HUES64 (cell line): ENCODE data around the gene AGTPBP1.

Experiments used
- H3K27ac ChIP-seq: 2 replicates; pipeline ENCODE4 v1.7.0; 2013; ENCODE audit warnings: low read depth, low read length, inconsistent platforms
- H3K27me3 ChIP-seq: 2 replicates; pipeline ENCODE4 v1.6.1; 2013; ENCODE audit warnings: mild to moderate bottlenecking, low read length; ENCODE audit not compliant: insufficient read depth
- H3K36me3 ChIP-seq: 2 replicates; pipeline ENCODE4 v1.6.1; 2013; ENCODE audit warnings: mild to moderate bottlenecking, low read length; ENCODE audit not compliant: insufficient read depth
- H3K4me1 ChIP-seq: 2 replicates; pipeline ENCODE4 v1.6.1; 2013; ENCODE audit warnings: mild to moderate bottlenecking, low read length, moderate library complexity; ENCODE audit not compliant: insufficient read depth
- H3K4me3 ChIP-seq: 2 replicates; pipeline ENCODE4 v1.5.1; 2013; ENCODE audit warnings: mild to moderate bottlenecking, low read length, moderate library complexity
- H3K9ac ChIP-seq: 2 replicates; pipeline ENCODE4 v1.6.1; 2013; ENCODE audit warnings: mild to moderate bottlenecking, low read depth, low read length
- H3K9me3 ChIP-seq: 2 replicates; pipeline ENCODE4 v1.6.1; 2013; ENCODE audit warnings: low read depth, low read length; ENCODE audit not compliant: insufficient read depth
- WGBS: fragments of 150-250, 120-280 bp; methylation state at CpG from one replicate; pipeline ENCODE4 v1.1.7; 2013; ENCODE audit warnings: missing lambda C conversion rate; 5-methylcytosine and 5-hydroxymethylcytosine counted together

The AGTPBP1 gene

DNA sequence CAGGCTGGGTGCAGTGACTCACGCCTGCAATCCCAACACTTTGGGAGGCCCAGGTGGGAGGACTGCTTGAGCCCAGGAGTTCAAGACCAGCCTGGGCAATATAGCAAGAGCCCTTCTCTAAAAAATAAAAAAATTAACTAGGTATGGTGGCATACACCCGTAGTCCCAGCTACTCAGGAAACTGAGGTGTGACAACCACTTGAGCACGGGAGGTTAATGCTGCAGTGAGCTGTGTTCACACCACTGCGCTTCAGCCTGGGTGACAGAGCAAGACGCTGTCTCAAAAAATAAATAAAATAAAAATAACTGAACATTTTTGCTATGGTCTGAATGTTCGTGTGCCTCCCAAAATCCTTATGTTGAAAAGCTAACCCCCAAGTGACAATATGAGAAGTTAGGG is 24.5 kb downstream of the AGTPBP1 start:
- Histone ChIP-seq H3K9ac (no peak overlapping the region), H3K9me3 (no peaks in the 10 kb centered on the region), H3K4me1 (no peaks in the 10 kb centered on the region), H3K27ac (no peak overlapping the region), H3K27me3 (no peaks in the 10 kb centered on the region), H3K4me3 (no peak overlapping the region), H3K36me3 (no peaks in the 10 kb centered on the region)
- WGBS = 96% methylated on average over 5 of the region's 6 CpGs

DNA sequence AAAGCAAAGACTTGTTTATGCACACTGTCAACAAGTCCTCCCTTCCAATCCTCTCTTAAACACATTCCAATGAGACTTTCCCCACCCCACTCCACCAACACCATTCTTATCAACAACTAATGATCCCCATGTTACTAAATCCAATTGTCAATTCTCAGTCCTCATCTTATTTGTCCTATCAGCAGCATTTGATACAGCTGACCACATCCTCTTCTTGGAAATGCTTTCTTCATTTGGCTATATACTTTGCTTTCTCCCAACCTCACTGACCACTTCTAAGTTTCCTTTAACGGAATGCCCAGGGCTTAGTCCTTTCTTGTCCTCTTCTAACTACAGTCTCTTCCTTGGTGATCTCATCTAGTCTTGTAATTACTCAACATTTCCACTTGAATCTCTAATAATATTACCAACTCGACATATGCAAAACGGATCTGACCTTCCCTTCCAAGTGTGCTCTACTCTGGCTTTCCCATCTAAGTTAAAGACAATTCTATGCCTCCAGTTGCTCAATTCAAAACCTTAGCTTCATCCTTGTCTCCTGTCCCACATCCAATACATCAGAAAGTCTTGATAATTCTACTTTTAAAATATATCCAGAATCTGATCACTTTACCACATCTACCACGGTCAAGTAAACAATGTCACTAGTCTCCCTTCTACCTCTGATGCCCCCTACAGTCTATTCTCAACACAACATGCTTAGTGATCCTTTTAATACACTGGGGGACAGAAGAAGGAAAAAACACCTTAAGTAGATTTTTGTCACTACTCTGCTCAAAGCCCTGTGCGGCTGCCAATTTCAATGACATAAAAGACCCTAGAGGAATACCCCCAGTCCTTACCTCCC is 25.5 kb downstream of the AGTPBP1 start:
- H3K27ac ChIP-seq = no peak overlapping the region
- 87% methylated on average over 5 of the region's 5 CpGs for WGBS
- no peaks in the 10 kb centered on the region for H3K4me1 ChIP-seq
- H3K9me3 ChIP-seq = no peaks in the 10 kb centered on the region
- H3K9ac ChIP-seq = no peak overlapping the region
- H3K27me3 ChIP-seq = no peaks in the 10 kb centered on the region
- no peaks in the 10 kb centered on the region for H3K36me3 ChIP-seq
- H3K4me3 ChIP-seq = no peak overlapping the region

DNA sequence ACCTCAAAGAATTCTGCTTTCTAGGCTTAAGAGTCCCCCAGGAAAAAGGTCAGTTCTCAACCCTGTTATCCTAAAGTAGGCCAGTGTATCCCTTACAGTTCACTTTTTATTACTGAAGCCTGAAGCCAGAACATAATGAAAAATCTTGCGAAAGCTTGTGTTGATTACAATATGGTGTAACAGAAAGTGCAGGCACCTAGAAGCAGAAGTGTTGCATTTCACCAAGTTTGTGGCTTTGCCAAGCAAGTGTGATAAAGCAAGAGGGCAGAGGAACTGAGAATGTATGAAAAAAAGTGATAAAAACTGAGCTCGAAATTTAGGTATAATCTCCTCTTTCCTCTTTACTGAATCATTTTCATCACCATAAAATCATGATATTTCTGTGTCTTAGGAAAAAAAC is 26.2 kb downstream of the AGTPBP1 start:
- Histone ChIP-seq H3K27ac (no peak overlapping the region), H3K9me3 (no peaks in the 10 kb centered on the region), H3K9ac (no peak overlapping the region), H3K27me3 (no peaks in the 10 kb centered on the region), H3K4me3 (no peak overlapping the region), H3K36me3 (no peaks in the 10 kb centered on the region), H3K4me1 (no peaks in the 10 kb centered on the region)
- 91% methylated on average over 2 of the region's 2 CpGs for WGBS

DNA sequence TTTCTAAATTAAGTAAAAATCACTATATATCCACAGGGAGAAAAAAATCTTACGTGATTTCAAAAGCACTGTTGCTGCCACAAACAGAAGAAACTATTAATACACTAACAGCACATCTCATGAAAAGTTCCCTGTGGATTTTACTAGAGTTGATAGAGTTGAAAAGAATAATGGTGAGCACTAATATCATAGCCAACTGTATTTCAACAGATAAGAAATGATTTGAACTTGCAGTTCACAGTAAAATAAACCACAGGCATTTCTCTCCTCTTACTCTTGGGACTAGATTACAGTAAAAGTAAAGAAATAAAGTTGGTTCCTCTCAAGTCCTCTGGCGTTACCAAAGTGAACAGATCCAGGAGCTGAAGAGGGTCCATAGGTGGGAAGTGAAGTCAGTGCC is 27.9 kb downstream of the AGTPBP1 start:
- H3K36me3 ChIP-seq = peaks cover 7% of the 10 kb centered on the region; the same call in 1 of the 2 replicates
- WGBS = 97% methylated on average over 2 of the region's 2 CpGs
- H3K27me3 ChIP-seq = no peaks in the 10 kb centered on the region
- no peaks in the 10 kb centered on the region for H3K9me3 ChIP-seq
- no peak overlapping the region for H3K27ac ChIP-seq
- no peaks in the 10 kb centered on the region for H3K4me1 ChIP-seq
- no peak overlapping the region for H3K9ac ChIP-seq
- no peak overlapping the region for H3K4me3 ChIP-seq

DNA sequence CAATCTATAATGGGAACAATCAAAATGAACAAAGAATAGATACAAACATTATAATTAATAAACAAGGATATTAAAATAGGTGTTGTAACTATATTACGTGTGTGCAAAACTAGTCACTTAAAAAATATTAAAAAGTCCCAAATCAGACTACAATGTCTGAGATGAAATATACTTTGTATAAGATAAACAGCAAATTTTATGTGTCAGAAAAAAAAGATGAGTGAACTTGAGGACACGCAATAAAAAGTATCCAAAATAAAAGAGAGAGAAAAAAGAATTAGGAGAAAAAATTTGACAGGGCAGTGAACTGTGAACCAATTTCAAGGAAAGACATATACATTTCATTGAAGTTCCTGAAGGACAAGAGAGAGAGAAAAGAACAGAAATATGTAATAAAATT is 37.0 kb downstream of the AGTPBP1 start:
- no peaks in the 10 kb centered on the region for H3K4me1 ChIP-seq
- peaks cover 7% of the 10 kb centered on the region; the same call in 1 of the 2 replicates for H3K36me3 ChIP-seq
- H3K4me3 ChIP-seq = no peak overlapping the region
- WGBS = 100% methylated on average over 1 of the region's 2 CpGs
- H3K9ac ChIP-seq = no peak overlapping the region
- no peaks in the 10 kb centered on the region for H3K9me3 ChIP-seq
- no peak overlapping the region for H3K27ac ChIP-seq
- no peaks in the 10 kb centered on the region for H3K27me3 ChIP-seq

DNA sequence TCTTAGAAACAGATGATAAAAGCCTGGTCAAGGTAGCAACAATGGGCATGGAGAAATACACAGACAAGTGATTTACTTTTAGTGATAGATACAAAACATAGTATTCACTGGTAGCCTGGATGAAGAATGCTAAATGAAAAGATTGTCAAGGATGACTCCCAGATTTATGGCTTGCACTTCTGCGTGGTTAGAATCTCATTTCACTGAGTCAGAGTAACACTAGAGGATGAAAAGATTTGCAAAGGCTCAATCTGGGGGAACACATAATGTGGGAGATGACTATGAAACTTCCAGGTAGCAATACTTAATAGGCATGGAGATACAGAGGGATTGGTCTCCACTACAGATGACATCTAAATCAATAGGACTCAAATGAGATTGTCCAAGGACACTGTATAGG is 38.4 kb downstream of the AGTPBP1 start:
- H3K4me3 ChIP-seq = no peak overlapping the region
- no peak overlapping the region for H3K27ac ChIP-seq
- no peaks in the 10 kb centered on the region for H3K9me3 ChIP-seq
- H3K36me3 ChIP-seq = no peaks in the 10 kb centered on the region
- no peaks in the 10 kb centered on the region for H3K4me1 ChIP-seq
- no peaks in the 10 kb centered on the region for H3K27me3 ChIP-seq
- WGBS = 92% methylated on average over 1 of the region's 1 CpG
- H3K9ac ChIP-seq = no peak overlapping the region

DNA sequence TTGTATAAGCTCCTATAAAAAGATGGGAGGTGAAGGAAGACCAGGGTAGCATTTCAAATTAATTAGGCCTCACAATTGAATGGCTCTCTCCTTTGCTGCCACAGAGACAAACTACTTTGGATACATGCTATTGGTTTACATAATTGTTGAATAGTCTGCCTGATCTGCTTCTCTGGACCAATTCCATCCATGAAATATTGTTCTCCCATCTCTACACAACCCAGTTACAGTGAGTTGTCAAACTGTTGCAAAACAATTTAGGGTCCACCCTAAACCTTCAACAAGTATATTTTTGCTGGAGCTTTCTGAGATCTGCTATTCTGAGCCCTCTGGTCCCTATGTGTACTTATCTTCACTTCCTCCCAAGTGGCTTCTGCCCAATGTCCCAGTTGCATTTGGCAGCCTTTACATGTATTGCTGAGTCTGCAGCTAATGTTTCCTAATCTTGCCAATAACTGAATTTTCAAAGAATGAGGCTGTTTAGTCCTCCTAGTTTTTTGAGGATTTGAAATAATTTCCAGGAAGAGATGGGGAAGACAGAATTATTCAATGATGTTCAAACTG is 38.9 kb downstream of the AGTPBP1 start:
- Histone ChIP-seq H3K4me3 (no peak overlapping the region), H3K9me3 (no peaks in the 10 kb centered on the region), H3K27ac (no peak overlapping the region), H3K36me3 (no peaks in the 10 kb centered on the region), H3K9ac (no peak overlapping the region), H3K4me1 (no peaks in the 10 kb centered on the region), H3K27me3 (no peaks in the 10 kb centered on the region)

DNA sequence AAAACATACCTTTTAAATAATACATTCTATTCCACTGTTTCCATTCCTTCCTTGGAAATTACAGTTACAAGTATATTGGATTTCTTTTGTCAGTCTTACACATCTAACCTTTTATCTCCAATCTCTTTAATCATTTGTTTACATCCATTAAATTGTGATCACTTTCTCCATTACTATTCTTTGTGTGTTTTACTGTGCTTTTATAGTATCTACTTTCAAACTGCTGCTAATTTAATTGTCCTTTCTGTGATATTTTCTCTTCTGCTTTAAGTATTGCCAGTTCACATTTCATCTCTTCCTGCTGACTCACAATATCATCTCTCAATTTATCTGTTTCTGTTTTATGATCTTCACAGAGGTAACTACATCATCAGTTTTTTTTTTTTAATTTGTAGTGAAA is 39.6 kb downstream of the AGTPBP1 start:
- Histone ChIP-seq H3K9ac (no peak overlapping the region), H3K9me3 (no peaks in the 10 kb centered on the region), H3K27ac (no peak overlapping the region), H3K36me3 (no peaks in the 10 kb centered on the region), H3K4me3 (no peak overlapping the region), H3K27me3 (no peaks in the 10 kb centered on the region), H3K4me1 (no peaks in the 10 kb centered on the region)

DNA sequence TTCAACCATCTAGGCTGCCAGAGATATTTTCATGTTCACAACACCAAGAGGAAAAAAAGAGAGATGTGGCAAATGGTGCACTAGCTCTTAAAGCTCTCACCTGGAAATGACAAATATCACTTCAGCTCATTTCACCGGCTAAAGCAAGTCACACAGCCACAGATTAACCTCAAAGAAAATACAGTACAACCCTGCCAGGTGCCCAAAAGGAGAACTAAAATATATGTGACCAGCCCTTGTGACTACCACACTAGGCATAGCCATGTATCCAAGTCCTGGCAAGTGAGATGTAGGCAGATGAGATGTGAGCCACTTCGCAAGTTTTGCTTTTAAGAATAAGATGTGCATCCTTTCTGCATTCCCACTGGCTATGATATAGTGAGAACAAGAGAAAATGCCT is 41.4 kb downstream of the AGTPBP1 start:
- no peak overlapping the region for H3K4me3 ChIP-seq
- H3K9me3 ChIP-seq = no peaks in the 10 kb centered on the region
- H3K36me3 ChIP-seq = no peaks in the 10 kb centered on the region
- H3K9ac ChIP-seq = no peak overlapping the region
- WGBS = 96% methylated on average over 2 of the region's 2 CpGs
- H3K27me3 ChIP-seq = no peaks in the 10 kb centered on the region
- H3K27ac ChIP-seq = no peak overlapping the region
- no peaks in the 10 kb centered on the region for H3K4me1 ChIP-seq

DNA sequence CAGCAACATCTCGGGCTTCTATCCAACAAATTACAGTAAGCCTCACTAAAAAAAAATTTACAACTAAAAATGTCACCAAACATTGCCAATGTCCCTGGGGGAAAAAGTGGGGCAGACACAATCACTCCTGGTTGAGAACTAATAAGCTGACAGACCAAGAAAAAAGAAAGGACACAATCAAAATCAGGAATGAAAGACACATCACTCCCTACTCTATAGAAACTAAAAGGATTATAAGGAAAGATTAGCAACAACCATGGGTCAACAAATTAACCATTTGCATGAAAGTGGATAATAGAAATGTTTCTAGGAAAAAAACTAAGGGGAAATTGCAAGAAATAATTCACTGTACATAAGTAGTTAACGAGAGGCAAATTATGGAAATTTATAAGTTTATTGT is 53.4 kb downstream of the AGTPBP1 start:
- peaks cover 9% of the 10 kb centered on the region for H3K9me3 ChIP-seq
- WGBS = 88% methylated on average over 2 of the region's 2 CpGs
- H3K4me3 ChIP-seq = no peak overlapping the region
- no peak overlapping the region for H3K27ac ChIP-seq
- H3K4me1 ChIP-seq = no peaks in the 10 kb centered on the region
- no peak overlapping the region for H3K9ac ChIP-seq
- H3K27me3 ChIP-seq = no peaks in the 10 kb centered on the region
- peaks cover 26% of the 10 kb centered on the region for H3K36me3 ChIP-seq

DNA sequence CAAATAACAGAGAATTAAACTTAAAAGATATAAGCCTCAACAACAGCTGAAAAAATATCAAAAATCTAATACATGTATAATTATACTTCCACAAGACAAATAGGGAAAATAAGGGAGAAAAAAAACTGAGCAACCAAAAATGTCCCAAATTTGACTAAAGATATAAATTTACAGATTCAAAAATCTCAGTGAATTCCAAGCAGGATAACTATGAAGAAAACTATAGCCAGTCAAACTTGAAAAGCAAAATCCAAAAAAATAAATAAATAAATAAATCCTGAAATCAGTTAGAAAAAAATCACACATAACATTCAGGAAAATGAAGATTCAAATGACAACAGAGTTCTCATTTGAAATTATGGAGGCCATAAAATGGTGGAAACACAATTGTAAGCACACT is 56.7 kb downstream of the AGTPBP1 start:
- Histone ChIP-seq H3K36me3 (peaks cover 20% of the 10 kb centered on the region), H3K9me3 (no peaks in the 10 kb centered on the region), H3K4me1 (no peaks in the 10 kb centered on the region), H3K27ac (no peak overlapping the region), H3K27me3 (no peaks in the 10 kb centered on the region), H3K9ac (no peak overlapping the region), H3K4me3 (no peak overlapping the region)

DNA sequence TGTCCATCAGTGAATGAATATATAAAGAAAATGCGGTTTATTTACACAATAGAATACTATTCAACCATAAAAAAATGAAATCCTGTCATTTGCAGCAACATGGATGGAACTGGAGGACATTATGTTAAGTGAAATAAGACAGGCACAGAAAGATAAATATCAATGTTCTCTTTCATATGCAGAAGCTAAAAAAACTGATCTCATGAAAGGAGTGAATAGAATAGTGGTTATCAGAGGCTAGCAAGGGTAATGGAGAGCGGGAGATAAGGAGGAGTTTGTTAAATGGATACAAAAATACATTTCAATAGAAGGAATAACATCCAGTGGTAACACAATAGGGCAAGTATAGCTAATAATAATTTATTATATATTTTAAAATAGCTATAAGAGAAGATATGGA is 65.0 kb downstream of the AGTPBP1 start:
- Histone ChIP-seq H3K36me3 (peaks cover 58% of the 10 kb centered on the region), H3K9ac (no peak overlapping the region), H3K4me1 (no peaks in the 10 kb centered on the region), H3K4me3 (no peak overlapping the region), H3K27me3 (no peaks in the 10 kb centered on the region), H3K27ac (no peak overlapping the region), H3K9me3 (no peaks in the 10 kb centered on the region)
- WGBS = no CpG with 5 or more reads among the region's 2 CpGs
